ENCODE data around the gene USP5.
"Not testable (repeated sequence)": the region's sequence is repeated elsewhere in the genome, so short reads cannot be mapped to it uniquely, and the experiment has no call there.

The USP5 gene

GRCh38 chr12:6842075-6842474 lies 9.9 kb upstream of the USP5 start:
- no peak for DNase-seq

DNA sequence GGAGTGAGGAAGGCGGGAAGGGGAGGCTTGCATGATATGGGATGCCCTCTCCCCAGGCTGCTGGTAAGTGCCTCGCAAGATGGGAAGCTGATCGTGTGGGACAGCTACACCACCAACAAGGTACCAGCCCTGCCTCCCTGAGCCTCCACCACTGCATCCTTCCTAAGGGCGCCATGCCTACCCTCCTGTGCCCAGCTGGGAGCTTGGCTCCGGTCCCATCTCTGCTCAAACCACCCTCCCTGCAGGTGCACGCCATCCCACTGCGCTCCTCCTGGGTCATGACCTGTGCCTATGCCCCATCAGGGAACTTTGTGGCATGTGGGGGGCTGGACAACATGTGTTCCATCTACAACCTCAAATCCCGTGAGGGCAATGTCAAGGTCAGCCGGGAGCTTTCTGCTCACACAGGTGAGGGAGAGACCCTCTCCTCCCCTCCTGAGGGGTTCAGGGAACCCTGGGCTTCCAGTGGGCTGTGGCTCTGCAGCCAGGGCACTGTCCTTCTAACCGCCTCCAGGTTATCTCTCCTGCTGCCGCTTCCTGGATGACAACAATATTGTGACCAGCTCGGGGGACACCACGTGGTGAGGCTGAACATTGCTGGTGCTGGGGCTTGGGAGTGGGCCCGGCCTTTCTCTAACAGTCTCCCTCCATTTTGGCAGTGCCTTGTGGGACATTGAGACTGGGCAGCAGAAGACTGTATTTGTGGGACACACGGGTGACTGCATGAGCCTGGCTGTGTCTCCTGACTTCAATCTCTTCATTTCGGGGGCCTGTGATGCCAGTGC lies 8.6 kb upstream of the USP5 start:
- no peak for DNase-seq

DNA sequence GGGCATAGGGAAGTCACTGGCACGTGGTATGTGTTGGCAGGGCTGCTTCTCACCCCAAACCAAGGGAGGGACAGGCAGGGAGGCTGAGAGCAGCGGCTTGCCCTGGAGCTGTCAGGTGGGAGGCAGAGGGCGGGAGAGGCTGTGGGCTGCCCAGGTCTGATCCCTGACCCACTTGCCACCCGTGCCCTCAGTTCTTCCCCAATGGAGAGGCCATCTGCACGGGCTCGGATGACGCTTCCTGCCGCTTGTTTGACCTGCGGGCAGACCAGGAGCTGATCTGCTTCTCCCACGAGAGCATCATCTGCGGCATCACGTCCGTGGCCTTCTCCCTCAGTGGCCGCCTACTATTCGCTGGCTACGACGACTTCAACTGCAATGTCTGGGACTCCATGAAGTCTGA lies 6.6 kb upstream of the USP5 start:
- no peak for DNase-seq

GRCh38 chr12:6846316-6846869 lies 5.6 kb upstream of the USP5 start:
- no peak for DNase-seq

DNA sequence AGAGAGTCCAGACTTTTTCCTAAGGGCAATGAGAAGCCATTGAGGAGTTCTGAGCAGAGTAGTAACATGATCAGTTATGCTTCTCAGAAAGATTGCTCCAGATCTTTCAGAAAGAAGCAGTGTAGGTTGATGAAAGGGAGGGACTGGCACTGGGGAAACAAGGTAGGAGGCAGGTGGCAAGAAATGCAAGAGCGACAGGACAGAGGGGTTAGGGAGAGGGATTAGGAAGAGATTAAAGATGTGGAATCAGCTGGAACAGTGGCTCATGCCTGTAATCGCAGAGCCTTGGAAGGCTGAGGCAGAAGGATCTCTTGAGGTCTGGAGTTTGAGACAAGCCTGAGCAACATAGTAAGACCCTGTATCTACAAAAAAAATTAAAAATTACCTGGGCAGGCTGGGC lies 4.3 kb upstream of the USP5 start:
- DNase-seq: no peak

DNA sequence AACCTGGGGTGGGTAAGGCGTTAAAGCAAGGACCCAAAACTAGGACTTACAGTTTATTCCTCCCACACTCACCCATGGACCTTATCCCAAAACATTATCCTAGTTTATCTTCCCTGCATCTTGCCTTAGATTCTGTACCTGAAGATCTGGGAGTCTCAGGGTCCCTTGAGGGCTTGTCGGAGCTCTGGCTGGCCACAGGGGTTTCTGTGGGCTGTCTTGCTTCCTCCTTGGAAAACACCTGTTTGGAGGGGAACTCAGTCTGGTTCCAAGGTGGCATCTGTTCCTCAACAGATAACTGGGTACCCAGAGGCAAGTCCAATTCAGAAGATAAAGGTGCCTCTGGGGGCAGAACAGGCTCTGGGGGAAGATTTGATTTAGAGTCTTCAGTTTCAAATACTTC lies 2.5 kb upstream of the USP5 start:
- no peak for DNase-seq

DNA sequence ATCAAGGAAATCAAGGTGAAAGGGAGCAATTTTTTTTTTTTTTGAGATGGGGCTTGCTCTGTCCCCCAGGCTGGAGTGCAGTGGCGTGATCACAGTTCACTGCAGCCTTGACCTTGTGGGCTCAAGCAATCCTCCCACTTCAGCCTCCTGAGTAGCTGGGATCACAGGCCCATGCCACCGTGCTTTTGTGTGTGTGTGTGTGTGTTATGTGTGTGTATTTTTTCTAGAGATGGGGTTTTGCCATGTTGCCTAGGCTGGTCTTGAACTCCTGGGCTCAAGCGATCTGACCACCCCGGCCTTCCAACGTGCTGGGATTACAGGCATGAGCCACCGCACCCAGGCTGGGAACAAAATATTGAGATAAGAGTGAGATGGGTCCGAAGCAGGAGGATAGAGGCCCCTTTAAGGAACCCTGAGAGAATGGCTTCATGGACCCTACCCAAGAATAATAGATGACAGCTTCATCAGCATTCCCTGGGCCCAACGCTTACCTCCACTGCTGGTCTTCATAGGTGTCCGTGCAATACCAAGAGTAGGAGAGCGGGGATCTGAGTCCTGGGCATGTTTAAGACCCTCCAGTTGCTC lies 1.9 kb upstream of the USP5 start:
- DNase-seq: no peak

GRCh38 chr12:6850796-6851152 lies 1.2 kb upstream of the USP5 start:
- DNase-seq: no peak

DNA sequence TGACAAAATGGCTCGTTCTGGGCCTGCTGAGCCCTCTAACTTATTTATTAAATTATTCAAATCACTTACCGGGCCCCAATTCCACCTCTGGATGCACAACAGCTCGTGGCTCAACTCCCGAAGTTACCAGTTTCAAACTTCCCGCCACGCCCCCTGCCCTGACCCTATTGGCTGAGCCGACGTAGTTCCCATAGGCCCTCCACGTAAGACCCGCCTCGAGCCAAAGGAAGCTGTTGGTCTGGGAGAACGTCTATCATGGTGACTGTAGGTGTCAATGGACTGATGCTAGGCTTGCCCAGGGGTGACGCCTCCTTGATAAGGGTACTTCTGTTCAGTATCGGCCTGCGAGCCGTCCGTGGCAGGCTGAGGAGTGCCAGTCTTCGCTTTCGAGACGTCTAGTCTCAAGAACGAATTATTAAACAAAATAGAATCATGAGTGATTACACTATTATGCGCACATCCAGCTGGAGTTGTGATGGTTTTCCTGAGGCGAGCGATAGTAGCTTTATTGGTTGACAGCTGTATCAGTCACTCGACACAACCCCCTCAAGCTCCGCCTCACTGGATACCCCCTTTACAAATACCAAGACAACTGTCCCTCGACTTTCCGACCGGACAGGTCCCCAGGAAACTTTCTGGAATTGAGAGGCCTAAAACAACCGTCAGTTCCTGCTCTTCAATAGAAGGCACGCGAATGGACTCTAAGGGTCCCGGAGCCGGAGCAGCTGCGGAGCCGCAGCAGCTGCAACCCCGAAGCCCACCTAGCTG lies 613 bp upstream of the USP5 start, which contains the start of gene CDCA3:
CDCA3 (minus strand) TSS at position 134 of the 768 bp plus-strand sequence. CDS start 334 bp downstream, outside the sequence.
- DNase-seq: peak; percentile 97

DNA sequence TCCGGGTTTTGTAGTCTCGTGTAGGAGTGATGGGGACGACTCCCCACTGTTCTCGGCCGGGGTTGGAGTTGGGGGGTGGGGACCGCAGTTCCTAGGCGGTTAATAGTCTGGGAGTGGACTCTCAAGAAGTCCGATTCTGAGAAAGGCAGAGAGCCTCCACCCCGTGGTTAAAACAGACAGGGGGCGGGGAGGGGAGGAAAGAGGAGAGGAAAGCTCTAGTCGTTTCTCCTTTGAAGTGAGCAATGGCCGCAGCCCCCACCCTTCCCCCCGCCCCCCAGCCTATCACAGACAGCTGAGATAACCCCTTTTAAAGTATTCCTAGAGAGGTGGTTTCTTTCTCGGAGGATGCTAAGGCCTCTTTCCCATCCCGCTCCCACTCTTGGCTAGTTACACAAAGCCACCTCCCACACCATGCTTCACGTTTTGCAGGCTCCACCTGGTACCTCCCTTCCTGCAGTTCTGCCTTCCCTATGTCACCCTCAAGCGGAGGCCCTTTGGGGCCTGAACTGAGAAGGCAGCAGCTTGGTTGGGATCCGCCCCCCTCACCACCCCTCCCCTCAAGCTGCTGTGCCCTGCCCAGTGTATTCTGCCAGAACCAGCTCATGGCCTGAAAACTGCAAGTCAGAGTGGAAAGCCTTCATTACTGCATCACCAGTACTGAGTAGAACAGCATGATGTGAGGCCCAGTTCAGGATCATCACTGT lies 853 bp downstream of the USP5 start:
- peak; percentile 76 for DNase-seq

- no peak for DNase-seq
Observed at GRCh38 chr12:6853626-6854025, 1.7 kb downstream of the USP5 start.

DNA sequence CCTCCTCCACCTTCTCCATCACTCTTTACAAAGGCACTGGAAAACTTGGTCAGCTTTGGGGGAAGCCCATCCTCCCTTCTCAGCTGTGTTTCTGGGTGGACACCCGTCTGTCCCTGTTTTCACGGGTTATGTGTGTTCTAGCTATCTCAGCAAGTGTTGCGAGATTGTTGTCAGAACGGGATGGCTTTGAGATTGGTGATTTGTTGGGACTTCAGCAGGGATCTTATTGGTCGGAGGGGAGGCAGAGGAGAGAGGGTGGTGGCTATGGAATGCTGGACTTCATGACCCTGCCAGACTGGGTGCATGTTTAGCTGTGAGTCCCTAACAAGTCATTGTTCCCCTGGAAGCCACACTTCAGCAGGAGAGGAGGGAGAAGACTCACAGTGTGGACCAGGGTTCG lies 2.1 kb downstream of the USP5 start:
- DNase-seq: no peak

GRCh38 chr12:6855322-6855721 lies 3.4 kb downstream of the USP5 start:
- DNase-seq: no peak

DNA sequence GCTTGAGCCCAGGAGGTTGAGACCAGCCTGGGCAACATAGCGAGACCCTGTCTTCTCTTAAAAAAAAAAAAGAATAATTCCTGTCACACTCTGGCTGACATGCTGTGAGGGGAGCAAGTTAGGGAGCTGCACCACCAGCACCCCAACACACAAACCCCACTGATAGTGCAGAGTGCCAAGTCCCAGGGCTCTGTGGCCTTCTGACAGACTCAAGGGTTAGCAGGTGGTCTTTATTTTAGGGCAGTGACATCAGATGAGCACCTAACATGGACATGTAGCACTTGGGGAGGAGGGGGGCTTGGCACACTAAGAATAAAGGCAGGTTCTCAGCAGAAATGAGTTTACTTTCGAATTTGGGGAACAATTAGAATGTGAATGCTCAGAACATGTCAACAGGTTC lies 6.8 kb downstream of the USP5 start:
- DNase-seq: no peak

- DNase-seq: no peak
Observed at GRCh38 chr12:6860116-6860515, 8.2 kb downstream of the USP5 start.

- DNase-seq: no peak
Observed at GRCh38 chr12:6860942-6861341, 9.0 kb downstream of the USP5 start.

DNA sequence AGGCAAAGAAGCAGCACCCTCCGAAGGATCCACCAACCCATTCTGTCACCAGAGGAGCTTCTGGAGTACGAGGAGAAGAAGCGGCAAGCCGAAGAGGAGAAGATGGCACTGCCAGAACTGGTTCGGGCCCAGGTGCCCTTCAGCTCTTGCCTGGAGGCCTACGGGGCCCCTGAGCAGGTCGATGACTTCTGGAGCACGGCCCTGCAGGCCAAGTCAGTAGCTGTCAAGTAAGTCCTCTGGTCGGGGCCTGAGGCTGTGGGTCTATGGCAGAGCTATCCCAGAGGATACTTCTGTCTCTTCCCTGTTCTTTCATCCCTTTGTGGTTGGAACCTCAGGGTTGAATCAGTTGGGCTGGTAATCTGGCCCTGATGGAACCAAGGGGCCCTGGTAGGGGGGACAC lies 9.4 kb downstream of the USP5 start:
- no peak for DNase-seq

GRCh38 chr12:6863033-6863432 lies 11.1 kb downstream of the USP5 start:
- no peak for DNase-seq

DNA sequence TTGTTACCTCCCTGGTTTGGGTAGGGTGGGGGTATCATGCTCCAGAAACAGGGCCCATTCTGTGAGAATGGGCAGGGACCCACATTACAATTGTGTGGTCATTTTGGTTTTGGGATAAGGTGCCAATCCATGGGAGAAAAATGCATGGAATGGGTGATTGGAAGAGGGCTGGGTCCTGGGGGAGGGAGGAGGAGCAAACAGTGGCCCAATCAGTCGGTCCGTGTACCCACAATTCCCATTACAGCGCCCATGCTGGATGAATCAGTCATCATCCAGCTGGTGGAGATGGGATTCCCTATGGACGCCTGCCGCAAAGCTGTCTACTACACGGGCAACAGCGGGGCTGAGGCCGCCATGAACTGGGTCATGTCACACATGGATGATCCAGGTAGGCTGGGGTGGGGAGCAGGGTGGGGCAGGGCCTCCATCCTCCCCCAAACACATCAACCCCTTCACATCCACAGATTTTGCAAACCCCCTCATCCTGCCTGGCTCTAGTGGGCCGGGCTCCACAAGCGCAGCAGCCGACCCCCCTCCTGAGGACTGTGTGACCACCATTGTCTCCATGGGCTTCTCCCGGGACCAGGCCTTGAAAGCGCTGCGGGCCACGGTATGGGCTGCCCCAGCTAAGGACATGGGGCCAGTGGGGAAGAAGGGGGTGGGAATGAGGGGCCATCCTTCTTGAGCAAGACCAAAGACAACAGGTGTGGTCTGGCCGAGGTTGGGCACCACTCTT lies 11.8 kb downstream of the USP5 start:
- DNase-seq: no peak

DNA sequence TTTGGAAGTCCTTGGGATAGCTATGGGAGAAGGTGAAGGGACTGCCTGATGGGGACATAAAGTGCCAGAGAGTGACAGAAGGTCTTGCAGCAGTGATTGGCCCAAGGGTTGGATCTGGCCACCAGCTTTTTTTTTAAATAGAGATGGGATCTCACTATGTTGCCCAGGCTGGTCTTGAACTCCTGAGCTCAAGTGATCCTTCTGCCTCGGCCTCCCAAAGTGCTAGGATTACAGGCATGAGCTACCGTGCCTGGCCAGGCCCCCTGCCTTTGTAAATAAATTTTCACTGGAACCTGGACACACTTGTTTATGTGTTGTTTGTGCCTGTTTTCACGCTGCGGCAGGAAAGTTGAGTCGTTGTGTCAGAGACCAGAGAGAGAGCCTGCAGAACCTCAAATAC lies 13.4 kb downstream of the USP5 start:
- not testable (repeated sequence) for DNase-seq

- no peak for DNase-seq
Observed at GRCh38 chr12:6866163-6866919, 14.4 kb downstream of the USP5 start.

Data from CD4-positive, alpha-beta T cell treated with Interleukin-17A for 1 hour (primary cell).